Peyer's patch (tissue), 4 donors: ENCODE data around the gene P2RY11.

ENCODE experiments used
- CTCF ChIP-seq, 6 experiments: fragments of 450-650 bp in 4 of 6; fragments of 200-600 bp in 2 of 6; sonication (generic) in 1 of 6; IDR thresholded peaks; one replicate each; pipeline ENCODE4 v1.5.1; 2017 to 2019; ENCODE audit warnings: antibody characterized with exemption in 6 of 6, mild to moderate bottlenecking in 3 of 6, moderate library complexity in 1 of 6
- POLR2A ChIP-seq, 2 donors: fragments of 450-650 bp; IDR thresholded peaks; one replicate each; pipeline ENCODE4 v1.5.1; 2017; ENCODE audit warnings: antibody characterized with exemption in 2 of 2, mild to moderate bottlenecking in 2 of 2, moderate library complexity in 2 of 2

GRCh38 chr19:10100163-10100785 lies 11.2 kb upstream of the P2RY11 start:
- TF ChIP-seq CTCF (IDR thresholded peaks at IDR 0.05) (no peak), POLR2A (IDR thresholded peaks at IDR 0.05) (no peak)
